Upper lobe of left lung (tissue), 4 donors: Measurements from ENCODE around the gene PRKN.

Source experiments
- CTCF ChIP-seq, 6 experiments: fragments of 450-650 bp in 4 of 6; fragments of 200-600 bp in 2 of 6; sonication (generic) in 2 of 6; IDR thresholded peaks; one replicate each; pipeline ENCODE4 v1.5.1; 2016 to 2019; ENCODE audit warnings: antibody characterized with exemption in 6 of 6
- EP300 ChIP-seq, 4 donors: sonication (generic); formaldehyde crosslinking; IDR thresholded peaks; one replicate each; pipeline ENCODE4 v1.5.1; 2017; ENCODE audit warnings: antibody characterized with exemption in 4 of 4, control low read depth in 2 of 4
- POLR2A ChIP-seq, 4 donors: fragments of 450-650 bp; IDR thresholded peaks; one replicate each; pipeline ENCODE4 v1.5.1; 2016 to 2017; ENCODE audit warnings: antibody characterized with exemption in 4 of 4, mild to moderate bottlenecking in 2 of 4
- POLR2AphosphoS5 ChIP-seq, 2 donors: sonication (generic); formaldehyde crosslinking; IDR thresholded peaks; one replicate each; pipeline ENCODE4 v1.5.1; 2017; ENCODE audit warnings: antibody characterized with exemption in 2 of 2

GRCh38 chr6:162150295-162150694, 577.3 kb downstream of the PRKN start:
- TF ChIP-seq POLR2A (IDR thresholded peaks at IDR 0.05): no peak
- no peak for TF ChIP-seq CTCF (IDR thresholded peaks at IDR 0.05)
- TF ChIP-seq EP300 (IDR thresholded peaks at IDR 0.05): no peak
- TF ChIP-seq POLR2AphosphoS5 (IDR thresholded peaks at IDR 0.05): no peak
